Lung (tissue), 12 donors: ENCODE data around the gene UBASH3B. TPM values are rescaled to one million over a fixed set of nuclear protein-coding genes. Genes with fewer than 3 reads are reported as not detected.

ENCODE experiments used
- ATAC-seq: fragments of 200-7000 bp; cut with Tn5 transposase; one replicate; pipeline ENCODE4 v1.9.1; 2020; ENCODE audit warnings: moderate number of reproducible peaks; ENCODE audit not compliant: insufficient read depth, low FRiP score
- DNase-seq, 3 donors: peaks; one replicate each; pipeline ENCODE4 v3.0.0-alpha.2; 2013 to 2017
- H3K27ac ChIP-seq, 2 donors: one replicate each; pipeline ENCODE4 v1.5.1; 2013; ENCODE audit warnings: mild to moderate bottlenecking in 2 of 2, moderate library complexity in 2 of 2, control low read depth in 1 of 2, inconsistent platforms in 1 of 2, low read depth in 1 of 2, low read length in 1 of 2
- H3K27me3 ChIP-seq, 3 donors: one replicate each; pipeline ENCODE4 v1.5.1; 2013; ENCODE audit warnings: low read length in 2 of 3; ENCODE audit not compliant: control insufficient read depth in 3 of 3, insufficient read depth in 3 of 3
- H3K36me3 ChIP-seq, 4 donors: one replicate each; pipeline ENCODE4 v1.5.1; 2013; ENCODE audit warnings: low read length in 4 of 4, mild to moderate bottlenecking in 1 of 4, moderate library complexity in 1 of 4; ENCODE audit not compliant: control insufficient read depth in 4 of 4, insufficient read depth in 4 of 4
- H3K4me1 ChIP-seq, 5 donors: one replicate each; pipeline ENCODE4 v1.5.1; 2013; ENCODE audit warnings: low read length in 5 of 5, mild to moderate bottlenecking in 2 of 5, moderate library complexity in 1 of 5; ENCODE audit not compliant: control insufficient read depth in 5 of 5, insufficient read depth in 5 of 5
- H3K4me3 ChIP-seq: one replicate; pipeline ENCODE4 v1.5.1; 2013; ENCODE audit warnings: mild to moderate bottlenecking, control low read depth, moderate library complexity
- H3K9ac ChIP-seq, 2 donors: one replicate each; pipeline ENCODE4 v1.5.1; 2013; ENCODE audit warnings: low read length in 2 of 2, control low read depth in 1 of 2; ENCODE audit not compliant: insufficient read depth in 1 of 2
- H3K9me3 ChIP-seq, 4 donors: one replicate each; pipeline ENCODE4 v1.5.1; 2013; ENCODE audit warnings: low read length in 3 of 4, mild to moderate bottlenecking in 1 of 4, moderate library complexity in 1 of 4; ENCODE audit not compliant: control insufficient read depth in 4 of 4, insufficient read depth in 3 of 4
- WGBS, 2 donors: extraction: QIAGEN DNeasy Blood & Tissue Kit; methylation state at CpG; one replicate each; pipeline ENCODE4 v1.1.7; 2013; 5-methylcytosine and 5-hydroxymethylcytosine counted together
- polyA plus RNA-seq, 2 donors: library from polyadenylated mRNA; stranded (reverse); fragments of 200-250 nt; gene quantifications; one replicate each; pipeline ENCODE4 v1.2.1, GENCODE V29; 2013
- total RNA-seq, 2 donors: library from RNA; depleted of rRNA in 1 of 2; stranded (reverse); fragments of >200 nt in 1 of 2; gene quantifications; one replicate each; pipeline ENCODE4 v1.2.1, GENCODE V29; 2014 to 2021
- TF ChIP-seq, protein P1 (sequence below): IDR thresholded peaks from 2 replicates; pipeline ENCODE4 v1.5.1; 2012; ENCODE audit warnings: mild to moderate bottlenecking; ENCODE audit errors: control extremely low read depth, extremely low read depth
- donor health status: control.
- donor health status: control.
- donor health status: Bipolar disorder and iron deficiency.
- donor health status: healthy.
- donor health status: DM: yes; HTN: yes; CAD: no.

UBASH3B gene
- total and polyA plus RNA-seq, 4 donors, result 5.8 to 51.2 (median 12.4) TPM

DNA sequence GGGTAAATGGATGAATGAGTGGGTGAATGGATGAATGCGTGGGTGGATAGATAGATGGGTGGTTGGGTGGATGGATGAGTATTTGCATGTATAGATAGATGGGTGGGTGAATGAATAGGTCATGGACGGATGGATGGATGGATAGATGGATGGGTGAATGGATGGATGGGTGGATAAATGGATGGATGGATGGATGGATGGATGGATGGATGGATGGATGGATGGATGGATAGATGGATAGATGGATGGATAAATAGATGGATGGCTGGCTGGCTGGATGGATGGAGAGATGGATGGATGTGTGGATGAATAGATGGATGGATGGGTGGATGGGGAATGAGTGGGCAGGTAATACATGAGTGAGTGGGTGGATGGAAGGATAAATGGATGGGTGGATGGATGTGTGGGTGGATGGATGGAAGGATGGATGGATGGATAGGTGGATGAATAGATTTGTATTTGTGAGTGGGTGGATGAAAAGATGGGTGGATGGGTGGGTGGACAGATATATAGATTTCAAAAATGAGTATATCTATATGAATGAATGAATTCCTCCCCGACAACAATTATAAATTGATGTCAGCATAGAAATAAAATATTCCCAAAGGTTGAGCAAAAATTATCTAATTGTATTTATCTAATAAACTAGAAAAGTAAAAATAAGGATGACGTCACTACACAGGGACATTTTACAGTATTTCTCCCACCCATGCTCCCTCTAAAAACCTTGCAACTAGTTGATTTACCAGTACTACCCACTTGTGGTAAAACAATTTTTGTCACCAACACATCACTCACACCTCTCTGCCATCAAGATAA, 182.2 kb downstream of the UBASH3B start:
- no peak overlapping the region for H3K27ac ChIP-seq
- TF ChIP-seq, protein P1, sequence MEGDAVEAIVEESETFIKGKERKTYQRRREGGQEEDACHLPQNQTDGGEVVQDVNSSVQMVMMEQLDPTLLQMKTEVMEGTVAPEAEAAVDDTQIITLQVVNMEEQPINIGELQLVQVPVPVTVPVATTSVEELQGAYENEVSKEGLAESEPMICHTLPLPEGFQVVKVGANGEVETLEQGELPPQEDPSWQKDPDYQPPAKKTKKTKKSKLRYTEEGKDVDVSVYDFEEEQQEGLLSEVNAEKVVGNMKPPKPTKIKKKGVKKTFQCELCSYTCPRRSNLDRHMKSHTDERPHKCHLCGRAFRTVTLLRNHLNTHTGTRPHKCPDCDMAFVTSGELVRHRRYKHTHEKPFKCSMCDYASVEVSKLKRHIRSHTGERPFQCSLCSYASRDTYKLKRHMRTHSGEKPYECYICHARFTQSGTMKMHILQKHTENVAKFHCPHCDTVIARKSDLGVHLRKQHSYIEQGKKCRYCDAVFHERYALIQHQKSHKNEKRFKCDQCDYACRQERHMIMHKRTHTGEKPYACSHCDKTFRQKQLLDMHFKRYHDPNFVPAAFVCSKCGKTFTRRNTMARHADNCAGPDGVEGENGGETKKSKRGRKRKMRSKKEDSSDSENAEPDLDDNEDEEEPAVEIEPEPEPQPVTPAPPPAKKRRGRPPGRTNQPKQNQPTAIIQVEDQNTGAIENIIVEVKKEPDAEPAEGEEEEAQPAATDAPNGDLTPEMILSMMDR, result no peak
- ATAC-seq (no peak), DNase-seq (no peak)
- no peak overlapping the region for H3K4me3 ChIP-seq
- WGBS, 2 donors, result 97 to 98% methylated on average over 4 of the region's 4 CpGs
- H3K27me3 ChIP-seq, result no peaks in the 10 kb centered on the region
- H3K9ac ChIP-seq, result no peak overlapping the region
- H3K9me3 ChIP-seq, result no peaks in the 10 kb centered on the region
- H3K36me3 ChIP-seq, result no peaks in the 10 kb centered on the region
- H3K4me1 ChIP-seq, result peaks cover 0 to 4% (median 0%) of the 10 kb centered on the region in 5 donors

DNA sequence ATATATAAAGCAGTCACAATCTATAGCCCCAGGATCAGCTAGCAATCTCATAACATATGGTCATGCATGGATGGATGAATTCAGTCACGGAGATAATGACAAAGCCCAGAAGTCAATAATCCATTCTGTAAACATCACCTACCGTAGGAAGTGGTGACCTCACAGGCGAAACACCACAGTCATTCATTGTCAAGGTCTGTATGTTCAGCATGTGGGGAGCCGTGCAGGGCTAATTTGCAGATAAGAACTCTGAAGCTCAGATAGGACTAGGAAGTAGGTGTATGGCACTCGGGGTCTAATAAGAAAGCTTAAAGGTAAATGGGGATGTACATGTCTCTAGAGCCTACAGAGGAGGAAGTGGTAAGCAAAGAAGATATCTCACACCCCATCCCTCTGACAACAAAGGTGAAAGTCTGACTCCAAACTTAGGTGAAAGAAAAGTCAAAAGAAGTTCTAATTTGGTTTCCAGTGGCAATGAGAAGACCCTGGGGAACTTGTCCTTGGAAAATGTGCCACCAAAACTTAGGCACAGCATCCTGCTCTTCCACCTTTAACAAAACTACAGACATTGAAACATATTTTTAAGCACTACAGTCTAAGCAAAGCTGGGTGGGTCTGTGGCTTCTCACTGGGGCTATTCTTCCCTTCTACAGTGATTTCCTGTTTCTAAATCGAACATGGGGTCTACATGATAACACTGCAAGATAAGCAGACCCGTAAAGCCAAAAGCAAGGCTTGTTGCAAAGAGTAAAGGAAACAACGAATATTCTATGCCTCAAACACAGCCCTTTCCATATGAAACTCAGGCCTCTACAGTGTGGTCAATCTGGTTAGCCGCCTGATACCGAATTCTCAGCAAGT, 188.0 kb downstream of the UBASH3B start:
- no peaks in the 10 kb centered on the region for H3K36me3 ChIP-seq

DNA sequence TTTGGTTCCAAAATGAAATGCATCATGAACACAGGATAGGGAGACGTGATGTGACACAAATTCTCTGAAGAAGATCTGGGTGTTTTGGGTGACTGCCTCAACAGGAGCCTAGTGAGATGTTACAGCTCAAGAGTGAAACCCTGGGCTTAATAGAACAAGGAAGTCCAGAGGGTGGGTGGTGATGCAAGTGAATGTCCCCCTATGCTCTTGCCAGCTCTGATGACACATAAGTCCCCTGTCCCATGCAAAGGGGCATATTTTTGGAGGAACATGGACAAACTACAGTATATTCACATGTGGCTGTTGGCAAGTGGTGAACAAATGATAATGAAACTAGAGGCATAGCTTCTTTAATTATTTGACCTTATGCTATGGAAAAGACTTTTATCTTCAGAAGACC, 191.9 kb downstream of the UBASH3B start:
- no peak overlapping the region for H3K9ac ChIP-seq
- TF ChIP-seq, protein P1, result no peak
- no peak overlapping the region for H3K4me3 ChIP-seq
- no peaks in the 10 kb centered on the region for H3K27me3 ChIP-seq
- no peaks in the 10 kb centered on the region for H3K9me3 ChIP-seq
- no peaks in the 10 kb centered on the region for H3K36me3 ChIP-seq
- 81 to 97% methylated on average over 1 of the region's 1 CpG for WGBS, 2 donors
- no peak for DNase-seq
- no peak overlapping the region for H3K27ac ChIP-seq
- no peak for ATAC-seq
- H3K4me1 ChIP-seq, result peaks cover 0 to under 1% (median 0%) of the 10 kb centered on the region in 5 donors

More for the DNA sequence above, 188.0 kb downstream of the UBASH3B start:
- no peak overlapping the region for H3K27ac ChIP-seq
- DNase-seq (no peak), ATAC-seq (no peak)
- H3K4me3 ChIP-seq, result no peak overlapping the region
- no peak overlapping the region for H3K9ac ChIP-seq
- no peaks in the 10 kb centered on the region for H3K4me1 ChIP-seq
- 32 to 51% methylated on average over 10 of the region's 10 CpGs for WGBS, 2 donors
- H3K9me3 ChIP-seq, result no peaks in the 10 kb centered on the region
- TF ChIP-seq, protein P1, result no peak
- no peaks in the 10 kb centered on the region for H3K27me3 ChIP-seq
